ENCODE measurements around the gene PRKCE.

The PRKCE gene

GRCh38 chr2:45879936-45880335, 228.5 kb downstream of the PRKCE start:
- no peak overlapping the region for H3K27ac ChIP-seq (ENCODE audit: low read length)
- no peak overlapping the region for H3K4me3 ChIP-seq (ENCODE audit: low read length in 2 of 2)

GRCh38 chr2:45881970-45882581, 230.6 kb downstream of the PRKCE start:
- Histone ChIP-seq H3K27me3 (ENCODE audit: control insufficient read depth in 1 of 2, insufficient read depth in 2 of 2, low read length in 2 of 2) (no peaks in the 10 kb centered on the region), H3K4me1 (ENCODE audit: control insufficient read depth, insufficient read depth, low read length) (peaks cover 53% of the 10 kb centered on the region), H3K4me3 (ENCODE audit: low read length in 2 of 2) (no peak overlapping the region), H3K36me3 (ENCODE audit: control insufficient read depth in 2 of 2, insufficient read depth in 2 of 2, low read length in 2 of 2) (no peaks in the 10 kb centered on the region), H3K9me3 (ENCODE audit: control insufficient read depth in 2 of 2, low read length in 2 of 2) (no peaks in the 10 kb centered on the region), H3K27ac (ENCODE audit: low read length) (peak overlapping the region; percentile 56), H3K9ac (ENCODE audit: low read length in 2 of 2) (no peak overlapping the region)

More at GRCh38 chr2:45879936-45880335, 228.5 kb downstream of the PRKCE start:
- H3K27me3 ChIP-seq (ENCODE audit: control insufficient read depth in 1 of 2, insufficient read depth in 2 of 2, low read length in 2 of 2) = no peaks in the 10 kb centered on the region
- H3K9ac ChIP-seq (ENCODE audit: low read length in 2 of 2) = no peak overlapping the region
- peaks cover 42% of the 10 kb centered on the region for H3K4me1 ChIP-seq (ENCODE audit: control insufficient read depth, insufficient read depth, low read length)
- H3K9me3 ChIP-seq (ENCODE audit: control insufficient read depth in 2 of 2, low read length in 2 of 2) = peaks cover 4 to 8% of the 10 kb centered on the region in 2 donors
- no peaks in the 10 kb centered on the region for H3K36me3 ChIP-seq (ENCODE audit: control insufficient read depth in 2 of 2, insufficient read depth in 2 of 2, low read length in 2 of 2)

GRCh38 chr2:45882707-45883602, 231.5 kb downstream of the PRKCE start:
- Histone ChIP-seq H3K27ac (ENCODE audit: low read length) (peak overlapping the region; percentile 56), H3K9ac (ENCODE audit: low read length in 2 of 2) (no peak overlapping the region), H3K27me3 (ENCODE audit: control insufficient read depth in 1 of 2, insufficient read depth in 2 of 2, low read length in 2 of 2) (no peaks in the 10 kb centered on the region), H3K36me3 (ENCODE audit: control insufficient read depth in 2 of 2, insufficient read depth in 2 of 2, low read length in 2 of 2) (no peaks in the 10 kb centered on the region), H3K4me3 (ENCODE audit: low read length in 2 of 2) (peak overlapping the region in 1 of 2 donors; percentile 17), H3K9me3 (ENCODE audit: control insufficient read depth in 2 of 2, low read length in 2 of 2) (no peaks in the 10 kb centered on the region), H3K4me1 (ENCODE audit: control insufficient read depth, insufficient read depth, low read length) (peaks cover 53% of the 10 kb centered on the region)

- Histone ChIP-seq H3K27ac (ENCODE audit: low read length) (peak overlapping the region; percentile 56), H3K4me3 (ENCODE audit: low read length in 2 of 2) (peak overlapping the region in 1 of 2 donors; percentile 22), H3K4me1 (ENCODE audit: control insufficient read depth, insufficient read depth, low read length) (peaks cover 57% of the 10 kb centered on the region), H3K9me3 (ENCODE audit: control insufficient read depth in 2 of 2, low read length in 2 of 2) (no peaks in the 10 kb centered on the region), H3K36me3 (ENCODE audit: control insufficient read depth in 2 of 2, insufficient read depth in 2 of 2, low read length in 2 of 2) (no peaks in the 10 kb centered on the region), H3K9ac (ENCODE audit: low read length in 2 of 2) (no peak overlapping the region), H3K27me3 (ENCODE audit: control insufficient read depth in 1 of 2, insufficient read depth in 2 of 2, low read length in 2 of 2) (no peaks in the 10 kb centered on the region)
Observed at GRCh38 chr2:45883603-45884000, 232.1 kb downstream of the PRKCE start.

GRCh38 chr2:45884126-45884525, 232.7 kb downstream of the PRKCE start:
- Histone ChIP-seq H3K9me3 (ENCODE audit: control insufficient read depth in 2 of 2, low read length in 2 of 2) (no peaks in the 10 kb centered on the region), H3K27me3 (ENCODE audit: control insufficient read depth in 1 of 2, insufficient read depth in 2 of 2, low read length in 2 of 2) (no peaks in the 10 kb centered on the region), H3K9ac (ENCODE audit: low read length in 2 of 2) (peak overlapping the region in 1 of 2 donors; percentile 14), H3K4me1 (ENCODE audit: control insufficient read depth, insufficient read depth, low read length) (peaks cover 63% of the 10 kb centered on the region), H3K36me3 (ENCODE audit: control insufficient read depth in 2 of 2, insufficient read depth in 2 of 2, low read length in 2 of 2) (no peaks in the 10 kb centered on the region), H3K27ac (ENCODE audit: low read length) (peak overlapping the region; percentile 56), H3K4me3 (ENCODE audit: low read length in 2 of 2) (no peak overlapping the region)

- H3K27ac ChIP-seq (ENCODE audit: low read length) = peak overlapping the region; percentile 53
- no peaks in the 10 kb centered on the region for H3K36me3 ChIP-seq (ENCODE audit: control insufficient read depth in 2 of 2, insufficient read depth in 2 of 2, low read length in 2 of 2)
- H3K9ac ChIP-seq (ENCODE audit: low read length in 2 of 2) = no peak overlapping the region
- H3K4me3 ChIP-seq (ENCODE audit: low read length in 2 of 2) = peak overlapping the region in 1 of 2 donors; percentile 8
- H3K27me3 ChIP-seq (ENCODE audit: control insufficient read depth in 1 of 2, insufficient read depth in 2 of 2, low read length in 2 of 2) = no peaks in the 10 kb centered on the region
- H3K4me1 ChIP-seq (ENCODE audit: control insufficient read depth, insufficient read depth, low read length) = peaks cover 62% of the 10 kb centered on the region
- H3K9me3 ChIP-seq (ENCODE audit: control insufficient read depth in 2 of 2, low read length in 2 of 2) = no peaks in the 10 kb centered on the region
Observed at GRCh38 chr2:45885171-45885621, 233.7 kb downstream of the PRKCE start.

GRCh38 chr2:45886171-45886663, 234.7 kb downstream of the PRKCE start:
- no peaks in the 10 kb centered on the region for H3K36me3 ChIP-seq (ENCODE audit: control insufficient read depth in 2 of 2, insufficient read depth in 2 of 2, low read length in 2 of 2)
- peak overlapping the region; percentile 53 for H3K27ac ChIP-seq (ENCODE audit: low read length)
- H3K9ac ChIP-seq (ENCODE audit: low read length in 2 of 2) = no peak overlapping the region
- H3K4me1 ChIP-seq (ENCODE audit: control insufficient read depth, insufficient read depth, low read length) = peaks cover 66% of the 10 kb centered on the region
- H3K27me3 ChIP-seq (ENCODE audit: control insufficient read depth in 1 of 2, insufficient read depth in 2 of 2, low read length in 2 of 2) = no peaks in the 10 kb centered on the region
- no peaks in the 10 kb centered on the region for H3K9me3 ChIP-seq (ENCODE audit: control insufficient read depth in 2 of 2, low read length in 2 of 2)
- no peak overlapping the region for H3K4me3 ChIP-seq (ENCODE audit: low read length in 2 of 2)

- Histone ChIP-seq H3K36me3 (ENCODE audit: control insufficient read depth in 2 of 2, insufficient read depth in 2 of 2, low read length in 2 of 2) (no peaks in the 10 kb centered on the region), H3K27me3 (ENCODE audit: control insufficient read depth in 1 of 2, insufficient read depth in 2 of 2, low read length in 2 of 2) (no peaks in the 10 kb centered on the region), H3K27ac (ENCODE audit: low read length) (peak overlapping the region; percentile 18), H3K9ac (ENCODE audit: low read length in 2 of 2) (no peak overlapping the region), H3K4me1 (ENCODE audit: control insufficient read depth, insufficient read depth, low read length) (peaks cover 66% of the 10 kb centered on the region), H3K9me3 (ENCODE audit: control insufficient read depth in 2 of 2, low read length in 2 of 2) (no peaks in the 10 kb centered on the region), H3K4me3 (ENCODE audit: low read length in 2 of 2) (no peak overlapping the region)
Observed at GRCh38 chr2:45888167-45888566, 236.7 kb downstream of the PRKCE start.

- Histone ChIP-seq H3K27ac (ENCODE audit: low read length) (no peak overlapping the region), H3K4me3 (ENCODE audit: low read length in 2 of 2) (no peak overlapping the region), H3K4me1 (ENCODE audit: control insufficient read depth, insufficient read depth, low read length) (peaks cover 61% of the 10 kb centered on the region), H3K9me3 (ENCODE audit: control insufficient read depth in 2 of 2, low read length in 2 of 2) (no peaks in the 10 kb centered on the region), H3K36me3 (ENCODE audit: control insufficient read depth in 2 of 2, insufficient read depth in 2 of 2, low read length in 2 of 2) (no peaks in the 10 kb centered on the region), H3K27me3 (ENCODE audit: control insufficient read depth in 1 of 2, insufficient read depth in 2 of 2, low read length in 2 of 2) (no peaks in the 10 kb centered on the region), H3K9ac (ENCODE audit: low read length in 2 of 2) (no peak overlapping the region)
Observed at GRCh38 chr2:45888641-45889040, 237.2 kb downstream of the PRKCE start.

- no peaks in the 10 kb centered on the region for H3K9me3 ChIP-seq (ENCODE audit: control insufficient read depth in 2 of 2, low read length in 2 of 2)
- peaks cover 57% of the 10 kb centered on the region for H3K4me1 ChIP-seq (ENCODE audit: control insufficient read depth, insufficient read depth, low read length)
- H3K9ac ChIP-seq (ENCODE audit: low read length in 2 of 2) = no peak overlapping the region
- no peak overlapping the region for H3K27ac ChIP-seq (ENCODE audit: low read length)
- H3K27me3 ChIP-seq (ENCODE audit: control insufficient read depth in 1 of 2, insufficient read depth in 2 of 2, low read length in 2 of 2) = no peaks in the 10 kb centered on the region
- no peaks in the 10 kb centered on the region for H3K36me3 ChIP-seq (ENCODE audit: control insufficient read depth in 2 of 2, insufficient read depth in 2 of 2, low read length in 2 of 2)
- no peak overlapping the region for H3K4me3 ChIP-seq (ENCODE audit: low read length in 2 of 2)
Observed at GRCh38 chr2:45889053-45889452, 237.6 kb downstream of the PRKCE start.
